Measurements from ENCODE around the gene CFB. TPM values are rescaled to one million over a fixed set of nuclear protein-coding genes. Genes with fewer than 3 reads are reported as not detected.

The CFB gene
- total and polyA plus RNA-seq, 2 of the 13 experiments (the other 11 are each of a cell fraction or from before 2014, with no cell fraction given), result 171 to 513 TPM

DNA sequence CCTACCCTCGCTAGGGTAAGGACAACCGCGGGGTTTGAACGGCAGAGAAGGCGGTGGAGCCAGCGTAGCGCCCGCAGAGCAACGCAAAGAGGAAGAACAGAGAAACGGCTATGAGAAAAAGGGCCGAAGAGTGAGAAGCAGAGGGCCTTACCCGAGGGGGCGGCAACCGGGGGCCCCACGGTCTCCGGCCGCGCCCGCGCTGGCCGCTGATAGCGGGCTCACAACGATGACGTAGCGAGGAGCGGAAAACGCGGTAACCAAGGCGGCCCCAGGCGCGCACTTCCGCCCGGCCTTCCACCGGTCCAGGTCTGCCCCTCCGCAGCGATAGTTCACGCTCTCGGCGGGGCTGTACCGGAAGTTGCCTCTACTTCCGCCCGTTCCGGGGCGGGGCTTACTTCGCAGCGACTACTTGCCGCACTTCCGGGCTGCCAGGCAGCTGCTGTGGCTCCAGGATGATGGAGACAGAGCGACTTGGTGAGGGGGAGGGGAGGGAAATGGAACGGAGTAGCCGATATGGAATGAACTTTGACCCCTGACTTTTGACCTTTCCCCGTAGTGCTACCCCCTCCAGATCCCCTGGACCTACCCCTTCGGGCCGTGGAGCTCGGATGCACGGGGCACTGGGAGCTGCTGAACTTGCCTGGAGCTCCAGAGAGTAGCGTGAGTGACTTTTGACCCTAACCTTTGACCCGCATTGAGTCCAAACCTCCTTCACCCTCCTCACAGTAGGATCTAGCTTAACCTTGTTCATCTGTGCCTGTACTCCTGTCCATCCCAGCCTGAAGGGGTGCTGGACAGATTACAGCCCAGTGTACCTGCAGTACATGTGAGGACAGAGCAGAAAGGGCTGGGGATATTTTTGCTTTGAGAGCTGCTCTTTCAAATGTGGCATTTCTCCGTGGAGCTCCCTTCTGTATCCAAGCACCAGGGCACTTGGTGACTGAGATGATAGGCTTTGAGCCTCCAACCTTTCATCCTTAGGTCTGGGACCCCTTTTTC lies 13.1 kb downstream of the CFB start, which contains the start of the genes NELFE and SKIC2 (continued):
- TF ChIP-seq, protein P1, sequence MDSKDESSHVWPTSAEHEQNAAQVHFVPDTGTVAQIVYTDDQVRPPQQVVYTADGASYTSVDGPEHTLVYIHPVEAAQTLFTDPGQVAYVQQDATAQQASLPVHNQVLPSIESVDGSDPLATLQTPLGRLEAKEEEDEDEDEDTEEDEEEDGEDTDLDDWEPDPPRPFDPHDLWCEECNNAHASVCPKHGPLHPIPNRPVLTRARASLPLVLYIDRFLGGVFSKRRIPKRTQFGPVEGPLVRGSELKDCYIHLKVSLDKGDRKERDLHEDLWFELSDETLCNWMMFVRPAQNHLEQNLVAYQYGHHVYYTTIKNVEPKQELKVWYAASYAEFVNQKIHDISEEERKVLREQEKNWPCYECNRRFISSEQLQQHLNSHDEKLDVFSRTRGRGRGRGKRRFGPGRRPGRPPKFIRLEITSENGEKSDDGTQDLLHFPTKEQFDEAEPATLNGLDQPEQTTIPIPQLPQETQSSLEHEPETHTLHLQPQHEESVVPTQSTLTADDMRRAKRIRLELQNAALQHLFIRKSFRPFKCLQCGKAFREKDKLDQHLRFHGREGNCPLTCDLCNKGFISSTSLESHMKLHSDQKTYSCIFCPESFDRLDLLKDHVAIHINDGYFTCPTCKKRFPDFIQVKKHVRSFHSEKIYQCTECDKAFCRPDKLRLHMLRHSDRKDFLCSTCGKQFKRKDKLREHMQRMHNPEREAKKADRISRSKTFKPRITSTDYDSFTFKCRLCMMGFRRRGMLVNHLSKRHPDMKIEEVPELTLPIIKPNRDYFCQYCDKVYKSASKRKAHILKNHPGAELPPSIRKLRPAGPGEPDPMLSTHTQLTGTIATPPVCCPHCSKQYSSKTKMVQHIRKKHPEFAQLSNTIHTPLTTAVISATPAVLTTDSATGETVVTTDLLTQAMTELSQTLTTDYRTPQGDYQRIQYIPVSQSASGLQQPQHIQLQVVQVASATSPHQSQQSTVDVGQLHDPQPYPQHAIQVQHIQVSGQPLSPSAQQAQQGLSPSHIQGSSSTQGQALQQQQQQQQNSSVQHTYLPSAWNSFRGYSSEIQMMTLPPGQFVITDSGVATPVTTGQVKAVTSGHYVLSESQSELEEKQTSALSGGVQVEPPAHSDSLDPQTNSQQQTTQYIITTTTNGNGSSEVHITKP (CRISPR knock-in tag; IDR thresholded peaks at IDR 0.05; ENCODE audit: low read depth), result peak; percentile 91
- TF ChIP-seq TCF12 (IDR thresholded peaks at IDR 0.05) (no peak), TCF12 (CRISPR knock-in tag; IDR thresholded peaks at IDR 0.05) (0 out of 2 replicates have a peak, but pooled peaks have one; percentile 56), HES4 (CRISPR knock-in tag; IDR thresholded peaks at IDR 0.05; ENCODE audit: borderline replicate concordance) (peak; percentile 84), ZNF570 (CRISPR knock-in tag; IDR thresholded peaks at IDR 0.05; ENCODE audit: borderline replicate concordance) (no peak), ARNT2 (CRISPR knock-in tag; IDR thresholded peaks at IDR 0.05; ENCODE audit: low read depth) (no peak), PBX2 (CRISPR knock-in tag; IDR thresholded peaks at IDR 0.05) (0 out of 2 replicates have a peak, but pooled peaks have one; percentile 8), AKAP8 (CRISPR knock-in tag; IDR thresholded peaks at IDR 0.05) (0 out of 2 replicates have a peak, but pooled peaks have one; percentile 44), ZNF501 (CRISPR knock-in tag; IDR thresholded peaks at IDR 0.05) (peak; percentile 98), POGK (CRISPR knock-in tag; conservative IDR thresholded peaks at IDR 0.05) (no peak), EED (CRISPR knock-in tag; IDR thresholded peaks at IDR 0.05) (0 out of 2 replicates have a peak, but pooled peaks have one; percentile 78), ZNF10 (CRISPR knock-in tag; IDR thresholded peaks at IDR 0.05; ENCODE audit: borderline replicate concordance, low read depth) (no peak), GPN1 (CRISPR knock-in tag; IDR thresholded peaks at IDR 0.05; ENCODE audit: borderline replicate concordance) (no peak; the same call in 1 of the 2 replicates), MIER3 (CRISPR knock-in tag; IDR thresholded peaks at IDR 0.05; ENCODE audit: borderline replicate concordance) (peak; percentile 74), GATAD2A (CRISPR knock-in tag; IDR thresholded peaks at IDR 0.05) (peak; percentile 76), PHF8 (CRISPR knock-in tag; IDR thresholded peaks at IDR 0.05) (peak; percentile 85)
- TF ChIP-seq, protein P2, sequence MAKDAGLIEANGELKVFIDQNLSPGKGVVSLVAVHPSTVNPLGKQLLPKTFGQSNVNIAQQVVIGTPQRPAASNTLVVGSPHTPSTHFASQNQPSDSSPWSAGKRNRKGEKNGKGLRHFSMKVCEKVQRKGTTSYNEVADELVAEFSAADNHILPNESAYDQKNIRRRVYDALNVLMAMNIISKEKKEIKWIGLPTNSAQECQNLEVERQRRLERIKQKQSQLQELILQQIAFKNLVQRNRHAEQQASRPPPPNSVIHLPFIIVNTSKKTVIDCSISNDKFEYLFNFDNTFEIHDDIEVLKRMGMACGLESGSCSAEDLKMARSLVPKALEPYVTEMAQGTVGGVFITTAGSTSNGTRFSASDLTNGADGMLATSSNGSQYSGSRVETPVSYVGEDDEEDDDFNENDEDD (CRISPR knock-in tag; IDR thresholded peaks at IDR 0.05; ENCODE audit: borderline replicate concordance), result peak; percentile 82; the same call in 1 of the 2 replicates
- TF ChIP-seq, protein P3, sequence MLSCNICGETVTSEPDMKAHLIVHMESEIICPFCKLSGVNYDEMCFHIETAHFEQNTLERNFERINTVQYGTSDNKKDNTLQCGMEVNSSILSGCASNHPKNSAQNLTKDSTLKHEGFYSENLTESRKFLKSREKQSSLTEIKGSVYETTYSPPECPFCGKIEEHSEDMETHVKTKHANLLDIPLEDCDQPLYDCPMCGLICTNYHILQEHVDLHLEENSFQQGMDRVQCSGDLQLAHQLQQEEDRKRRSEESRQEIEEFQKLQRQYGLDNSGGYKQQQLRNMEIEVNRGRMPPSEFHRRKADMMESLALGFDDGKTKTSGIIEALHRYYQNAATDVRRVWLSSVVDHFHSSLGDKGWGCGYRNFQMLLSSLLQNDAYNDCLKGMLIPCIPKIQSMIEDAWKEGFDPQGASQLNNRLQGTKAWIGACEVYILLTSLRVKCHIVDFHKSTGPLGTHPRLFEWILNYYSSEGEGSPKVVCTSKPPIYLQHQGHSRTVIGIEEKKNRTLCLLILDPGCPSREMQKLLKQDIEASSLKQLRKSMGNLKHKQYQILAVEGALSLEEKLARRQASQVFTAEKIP (CRISPR knock-in tag; IDR thresholded peaks at IDR 0.05; ENCODE audit: borderline replicate concordance), result no peak
